ENCODE measurements around the gene DMTF1. TPM values are rescaled to one million over a fixed set of nuclear protein-coding genes. Genes with fewer than 3 reads are reported as not detected.

DMTF1 gene, protein sequence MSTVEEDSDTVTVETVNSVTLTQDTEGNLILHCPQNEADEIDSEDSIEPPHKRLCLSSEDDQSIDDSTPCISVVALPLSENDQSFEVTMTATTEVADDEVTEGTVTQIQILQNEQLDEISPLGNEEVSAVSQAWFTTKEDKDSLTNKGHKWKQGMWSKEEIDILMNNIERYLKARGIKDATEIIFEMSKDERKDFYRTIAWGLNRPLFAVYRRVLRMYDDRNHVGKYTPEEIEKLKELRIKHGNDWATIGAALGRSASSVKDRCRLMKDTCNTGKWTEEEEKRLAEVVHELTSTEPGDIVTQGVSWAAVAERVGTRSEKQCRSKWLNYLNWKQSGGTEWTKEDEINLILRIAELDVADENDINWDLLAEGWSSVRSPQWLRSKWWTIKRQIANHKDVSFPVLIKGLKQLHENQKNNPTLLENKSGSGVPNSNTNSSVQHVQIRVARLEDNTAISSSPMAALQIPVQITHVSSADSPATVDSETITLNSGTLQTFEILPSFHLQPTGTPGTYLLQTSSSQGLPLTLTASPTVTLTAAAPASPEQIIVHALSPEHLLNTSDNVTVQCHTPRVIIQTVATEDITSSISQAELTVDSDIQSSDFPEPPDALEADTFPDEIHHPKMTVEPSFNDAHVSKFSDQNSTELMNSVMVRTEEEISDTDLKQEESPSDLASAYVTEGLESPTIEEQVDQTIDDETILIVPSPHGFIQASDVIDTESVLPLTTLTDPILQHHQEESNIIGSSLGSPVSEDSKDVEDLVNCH
- polyA plus RNA-seq (2011; rRNA removed) (61.1 and 88.1 TPM in 2 replicates), polyA minus RNA-seq (2011; rRNA and poly(A)+ RNA removed) (52.3 and 62.0 TPM in 2 replicates)

DNA sequence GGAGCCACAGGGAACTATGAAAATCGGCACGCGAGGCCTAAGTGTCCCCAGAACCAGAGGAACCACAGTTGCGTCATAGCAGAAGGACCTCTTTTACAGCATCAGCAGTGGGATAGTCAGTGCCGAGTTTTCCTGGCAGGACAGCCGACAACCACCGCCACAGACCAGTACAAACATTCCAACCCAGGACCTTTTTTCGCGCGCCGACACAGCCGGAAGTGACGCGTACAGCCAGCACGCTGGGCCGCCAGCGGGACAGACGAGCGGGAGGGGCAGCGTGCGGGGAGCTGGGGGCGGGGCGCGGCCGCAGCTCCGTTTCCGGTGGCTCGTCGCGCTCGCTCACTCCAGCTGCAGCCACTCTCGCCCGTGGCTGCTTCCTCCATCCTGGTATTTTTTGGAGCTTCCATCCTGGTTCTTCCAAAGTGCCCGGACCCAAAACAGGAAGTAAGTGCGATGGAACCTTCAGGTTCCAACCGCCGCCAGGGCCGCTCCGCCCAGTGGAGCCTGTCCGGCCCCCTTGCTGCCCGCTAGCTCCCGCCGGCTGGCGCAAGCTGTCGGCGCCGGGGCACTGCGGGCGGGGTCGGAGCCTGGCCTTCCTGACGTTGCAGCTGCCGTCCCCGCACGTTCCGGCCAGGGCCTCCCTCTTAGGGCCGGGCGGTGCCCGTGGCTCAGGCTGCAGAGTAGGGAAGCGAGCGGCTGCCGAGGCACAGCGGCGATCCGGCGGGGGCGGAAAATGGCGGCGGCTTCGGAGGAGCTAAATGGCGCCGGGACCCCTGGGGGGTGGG is at the start of gene DMTF1:
Gene DMTF1 (plus strand): TSS at position 342 of the 785 bp plus-strand sequence. CDS start 12,489 bp downstream, outside the sequence.
- peak; percentile 85 for DNase-seq (ENCODE audit: low read depth)
- H3K36me3 ChIP-seq (ENCODE audit: control insufficient read depth, insufficient read depth, low read length): no peaks in the 10 kb centered on the region
- TF ChIP-seq, protein P1, sequence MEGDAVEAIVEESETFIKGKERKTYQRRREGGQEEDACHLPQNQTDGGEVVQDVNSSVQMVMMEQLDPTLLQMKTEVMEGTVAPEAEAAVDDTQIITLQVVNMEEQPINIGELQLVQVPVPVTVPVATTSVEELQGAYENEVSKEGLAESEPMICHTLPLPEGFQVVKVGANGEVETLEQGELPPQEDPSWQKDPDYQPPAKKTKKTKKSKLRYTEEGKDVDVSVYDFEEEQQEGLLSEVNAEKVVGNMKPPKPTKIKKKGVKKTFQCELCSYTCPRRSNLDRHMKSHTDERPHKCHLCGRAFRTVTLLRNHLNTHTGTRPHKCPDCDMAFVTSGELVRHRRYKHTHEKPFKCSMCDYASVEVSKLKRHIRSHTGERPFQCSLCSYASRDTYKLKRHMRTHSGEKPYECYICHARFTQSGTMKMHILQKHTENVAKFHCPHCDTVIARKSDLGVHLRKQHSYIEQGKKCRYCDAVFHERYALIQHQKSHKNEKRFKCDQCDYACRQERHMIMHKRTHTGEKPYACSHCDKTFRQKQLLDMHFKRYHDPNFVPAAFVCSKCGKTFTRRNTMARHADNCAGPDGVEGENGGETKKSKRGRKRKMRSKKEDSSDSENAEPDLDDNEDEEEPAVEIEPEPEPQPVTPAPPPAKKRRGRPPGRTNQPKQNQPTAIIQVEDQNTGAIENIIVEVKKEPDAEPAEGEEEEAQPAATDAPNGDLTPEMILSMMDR (IDR thresholded peaks at IDR 0.05; ENCODE audit: insufficient read depth, low read depth, low read length): no peak
- peak within 1 kb of the TSS; percentile 91 for H3K4me3 ChIP-seq (ENCODE audit: low read depth, low read length)
- ChIA-PET CTCF (interaction anchor here (0.7 to 3.4 kb wide), 5 partner anchors 17 to 230 kb away, joined by 3 to 18 read pairs (median 3); no protein-coding TSS in a partner anchor), POLR2A (interaction anchor here (0.5 to 1.1 kb wide), 6 partner anchors 12 to 200 kb away, joined by 3 to 23 read pairs (median 6); partner anchors contain the start of gene TMEM243)
- no peaks in the 10 kb centered on the region for H3K27me3 ChIP-seq (ENCODE audit: control insufficient read depth, insufficient read depth, low read length)

GRCh38 chr7:87105401-87105800 is 46.9 kb upstream of the DMTF1 start:
- no peak for DNase-seq (ENCODE audit: low read depth)
- TF ChIP-seq, protein P1 (IDR thresholded peaks at IDR 0.05; ENCODE audit: insufficient read depth, low read depth, low read length): no peak
- H3K4me3 ChIP-seq (ENCODE audit: low read depth, low read length): no peak overlapping the region
- no peaks in the 10 kb centered on the region for H3K27me3 ChIP-seq (ENCODE audit: control insufficient read depth, insufficient read depth, low read length)
- H3K36me3 ChIP-seq (ENCODE audit: control insufficient read depth, insufficient read depth, low read length): no peaks in the 10 kb centered on the region
- POLR2A ChIA-PET: no interaction called here
- CTCF ChIA-PET: no interaction called here

GRCh38 chr7:87106974-87107612 is 45.2 kb upstream of the DMTF1 start:
- ChIA-PET POLR2A (no interaction called here), CTCF (interaction anchor here (0.5 kb wide), 1 partner anchor 1217 kb away, joined by 3 read pairs; no protein-coding TSS in a partner anchor)
- Histone ChIP-seq H3K4me3 (ENCODE audit: low read depth, low read length) (no peak overlapping the region), H3K36me3 (ENCODE audit: control insufficient read depth, insufficient read depth, low read length) (no peaks in the 10 kb centered on the region), H3K27me3 (ENCODE audit: control insufficient read depth, insufficient read depth, low read length) (no peaks in the 10 kb centered on the region)
- TF ChIP-seq, protein P1 (IDR thresholded peaks at IDR 0.05; ENCODE audit: insufficient read depth, low read depth, low read length): no peak
- DNase-seq (ENCODE audit: low read depth): no peak

GRCh38 chr7:87107949-87108776 is 44.1 kb upstream of the DMTF1 start:
- POLR2A ChIA-PET: no interaction called here
- no peaks in the 10 kb centered on the region for H3K36me3 ChIP-seq (ENCODE audit: control insufficient read depth, insufficient read depth, low read length)
- DNase-seq (ENCODE audit: low read depth): no peak
- CTCF ChIA-PET: interaction anchor here (0.5 kb wide), 1 partner anchor 1218 kb away, joined by 3 read pairs; no protein-coding TSS in a partner anchor
- no peaks in the 10 kb centered on the region for H3K27me3 ChIP-seq (ENCODE audit: control insufficient read depth, insufficient read depth, low read length)
- TF ChIP-seq, protein P1 (IDR thresholded peaks at IDR 0.05; ENCODE audit: insufficient read depth, low read depth, low read length): no peak
- H3K4me3 ChIP-seq (ENCODE audit: low read depth, low read length): no peak overlapping the region

Measured in BJ (cell line).